HUES6 (cell line): ENCODE results near the gene RGS5.

ENCODE experiments used
- H3K27ac ChIP-seq: 2 replicates; pipeline ENCODE4 v1.7.0; 2013; ENCODE audit warnings: low read depth, mild to moderate bottlenecking, low read length, inconsistent platforms
- H3K27me3 ChIP-seq: 2 replicates; pipeline ENCODE4 v1.6.1; 2013; ENCODE audit warnings: low read length; ENCODE audit not compliant: control insufficient read depth, insufficient read depth
- H3K36me3 ChIP-seq: 2 replicates; pipeline ENCODE4 v1.6.1; 2013; ENCODE audit warnings: low read length; ENCODE audit not compliant: control insufficient read depth, insufficient read depth
- H3K4me1 ChIP-seq: 2 replicates; pipeline ENCODE4 v1.6.1; 2013; ENCODE audit warnings: low read length; ENCODE audit not compliant: control insufficient read depth, insufficient read depth
- H3K4me3 ChIP-seq: 2 replicates; pipeline ENCODE4 v1.5.1; 2013; ENCODE audit warnings: low read depth, low read length
- H3K9ac ChIP-seq: one replicate; pipeline ENCODE4 v1.6.1; 2013; ENCODE audit warnings: mild to moderate bottlenecking, low read length
- H3K9me3 ChIP-seq: 2 replicates; pipeline ENCODE4 v1.6.1; 2013; ENCODE audit warnings: low read depth, low read length; ENCODE audit not compliant: control insufficient read depth, insufficient read depth

RGS5 gene

GRCh38 chr1:163145435-163145834 is 57.3 kb downstream of the RGS5 start:
- Histone ChIP-seq H3K4me3 (no peak overlapping the region), H3K27me3 (no peaks in the 10 kb centered on the region), H3K4me1 (no peaks in the 10 kb centered on the region), H3K9ac (no peak overlapping the region), H3K36me3 (no peaks in the 10 kb centered on the region; the same call in 1 of the 2 replicates), H3K27ac (no peak overlapping the region), H3K9me3 (no peaks in the 10 kb centered on the region)

- Histone ChIP-seq H3K27me3 (no peaks in the 10 kb centered on the region), H3K4me1 (no peaks in the 10 kb centered on the region), H3K9me3 (no peaks in the 10 kb centered on the region), H3K9ac (no peak overlapping the region), H3K36me3 (no peaks in the 10 kb centered on the region; the same call in 1 of the 2 replicates), H3K27ac (no peak overlapping the region), H3K4me3 (no peak overlapping the region)
Observed at GRCh38 chr1:163144418-163144817, 58.3 kb downstream of the RGS5 start.

- H3K4me3 ChIP-seq, result no peak overlapping the region
- H3K4me1 ChIP-seq, result no peaks in the 10 kb centered on the region
- no peak overlapping the region for H3K9ac ChIP-seq
- no peaks in the 10 kb centered on the region; the same call in 1 of the 2 replicates for H3K36me3 ChIP-seq
- no peak overlapping the region for H3K27ac ChIP-seq
- no peaks in the 10 kb centered on the region for H3K27me3 ChIP-seq
- no peaks in the 10 kb centered on the region for H3K9me3 ChIP-seq
Observed at GRCh38 chr1:163142152-163142551, 60.6 kb downstream of the RGS5 start.

GRCh38 chr1:163141556-163141955 is 61.2 kb downstream of the RGS5 start:
- Histone ChIP-seq H3K9me3 (no peaks in the 10 kb centered on the region), H3K4me1 (no peaks in the 10 kb centered on the region), H3K4me3 (no peak overlapping the region), H3K36me3 (no peaks in the 10 kb centered on the region; the same call in 1 of the 2 replicates), H3K27ac (no peak overlapping the region), H3K9ac (no peak overlapping the region), H3K27me3 (no peaks in the 10 kb centered on the region)

GRCh38 chr1:163137556-163138265 is 65.0 kb downstream of the RGS5 start:
- Histone ChIP-seq H3K9ac (no peak overlapping the region), H3K27ac (no peak overlapping the region), H3K27me3 (no peaks in the 10 kb centered on the region), H3K36me3 (no peaks in the 10 kb centered on the region), H3K4me1 (0 out of 2 replicates have a peak, but pooled peaks cover 3% of the 10 kb centered on the region), H3K9me3 (peaks cover 2% of the 10 kb centered on the region; the same call in 1 of the 2 replicates), H3K4me3 (no peak overlapping the region)

GRCh38 chr1:163131981-163132380 is 70.7 kb downstream of the RGS5 start:
- Histone ChIP-seq H3K36me3 (no peaks in the 10 kb centered on the region), H3K27ac (no peak overlapping the region), H3K9me3 (peaks cover 2% of the 10 kb centered on the region; the same call in 1 of the 2 replicates), H3K27me3 (no peaks in the 10 kb centered on the region), H3K4me1 (0 out of 2 replicates have a peak, but pooled peaks cover 3% of the 10 kb centered on the region), H3K4me3 (no peak overlapping the region), H3K9ac (no peak overlapping the region)

GRCh38 chr1:163130225-163130856 is 72.4 kb downstream of the RGS5 start:
- H3K4me1 ChIP-seq, result 0 out of 2 replicates have a peak, but pooled peaks cover 3% of the 10 kb centered on the region
- no peaks in the 10 kb centered on the region for H3K36me3 ChIP-seq
- no peak overlapping the region for H3K4me3 ChIP-seq
- H3K9me3 ChIP-seq, result peaks cover 2% of the 10 kb centered on the region; the same call in 1 of the 2 replicates
- no peak overlapping the region for H3K9ac ChIP-seq
- no peak overlapping the region for H3K27ac ChIP-seq
- H3K27me3 ChIP-seq, result no peaks in the 10 kb centered on the region

GRCh38 chr1:163128282-163128681 is 74.4 kb downstream of the RGS5 start:
- H3K4me1 ChIP-seq, result no peaks in the 10 kb centered on the region
- H3K4me3 ChIP-seq, result no peak overlapping the region
- H3K36me3 ChIP-seq, result no peaks in the 10 kb centered on the region
- peaks cover 2% of the 10 kb centered on the region; the same call in 1 of the 2 replicates for H3K9me3 ChIP-seq
- H3K27ac ChIP-seq, result no peak overlapping the region
- no peak overlapping the region for H3K9ac ChIP-seq
- no peaks in the 10 kb centered on the region for H3K27me3 ChIP-seq

GRCh38 chr1:163124812-163125211 is 77.9 kb downstream of the RGS5 start:
- Histone ChIP-seq H3K9me3 (no peaks in the 10 kb centered on the region), H3K36me3 (no peaks in the 10 kb centered on the region), H3K9ac (no peak overlapping the region), H3K4me3 (no peak overlapping the region), H3K4me1 (no peaks in the 10 kb centered on the region), H3K27ac (no peak overlapping the region), H3K27me3 (no peaks in the 10 kb centered on the region)

- H3K9me3 ChIP-seq, result no peaks in the 10 kb centered on the region
- H3K4me3 ChIP-seq, result no peak overlapping the region
- no peak overlapping the region for H3K27ac ChIP-seq
- no peak overlapping the region for H3K9ac ChIP-seq
- no peaks in the 10 kb centered on the region for H3K36me3 ChIP-seq
- H3K4me1 ChIP-seq, result no peaks in the 10 kb centered on the region
- H3K27me3 ChIP-seq, result no peaks in the 10 kb centered on the region
Observed at GRCh38 chr1:163120372-163120771, 82.3 kb downstream of the RGS5 start.

- Histone ChIP-seq H3K9ac (no peak overlapping the region), H3K4me3 (no peak overlapping the region), H3K36me3 (no peaks in the 10 kb centered on the region), H3K4me1 (no peaks in the 10 kb centered on the region), H3K27ac (no peak overlapping the region), H3K9me3 (no peaks in the 10 kb centered on the region), H3K27me3 (no peaks in the 10 kb centered on the region)
Observed at GRCh38 chr1:163119707-163120106, 83.0 kb downstream of the RGS5 start.
